Kidney epithelial cell (primary cell): ENCODE measurements around the gene TRIM2. TPM values are rescaled to one million over a fixed set of nuclear protein-coding genes. Genes with fewer than 3 reads are reported as not detected.

Experiments
- DNase-seq: peaks from one replicate; pipeline ENCODE4 v3.0.0-alpha.2; 2010; ENCODE audit warnings: low read depth
- H3K27me3 ChIP-seq: 2 replicates; pipeline ENCODE4 v1.6.0; 2011; ENCODE audit warnings: low read length; ENCODE audit not compliant: control insufficient read depth, insufficient read depth
- H3K36me3 ChIP-seq: 2 replicates; pipeline ENCODE4 v1.5.1; 2011; ENCODE audit warnings: low read length; ENCODE audit not compliant: control insufficient read depth, insufficient read depth
- H3K4me3 ChIP-seq: 2 replicates; pipeline ENCODE4 v1.5.1; 2011; ENCODE audit warnings: low read depth, mild to moderate bottlenecking, control low read depth, low read length
- CTCF ChIP-seq: IDR thresholded peaks from 2 replicates; pipeline ENCODE4 v1.5.1; 2011; ENCODE audit warnings: mild to moderate bottlenecking, moderate library complexity, low read length, control low read depth, inconsistent platforms; ENCODE audit not compliant: insufficient read depth, poor library complexity, severe bottlenecking
- total RNA-seq: library from RNA; depleted of rRNA; stranded (reverse); fragments of >200 nt; gene quantifications from 2 replicates; pipeline ENCODE4 v1.2.3, GENCODE V29; 2015

TRIM2 gene
- total RNA-seq, 1 donor from 2014 or later, result 83.2 TPM

- no peak for TF ChIP-seq CTCF
- no peaks in the 10 kb centered on the region for H3K36me3 ChIP-seq
- no peak for DNase-seq
- H3K4me3 ChIP-seq, result no peak overlapping the region
- H3K27me3 ChIP-seq, result no peaks in the 10 kb centered on the region
These were observed 53.7 kb downstream of the TRIM2 start for GRCh38 chr4:153257991-153258390.

DNA sequence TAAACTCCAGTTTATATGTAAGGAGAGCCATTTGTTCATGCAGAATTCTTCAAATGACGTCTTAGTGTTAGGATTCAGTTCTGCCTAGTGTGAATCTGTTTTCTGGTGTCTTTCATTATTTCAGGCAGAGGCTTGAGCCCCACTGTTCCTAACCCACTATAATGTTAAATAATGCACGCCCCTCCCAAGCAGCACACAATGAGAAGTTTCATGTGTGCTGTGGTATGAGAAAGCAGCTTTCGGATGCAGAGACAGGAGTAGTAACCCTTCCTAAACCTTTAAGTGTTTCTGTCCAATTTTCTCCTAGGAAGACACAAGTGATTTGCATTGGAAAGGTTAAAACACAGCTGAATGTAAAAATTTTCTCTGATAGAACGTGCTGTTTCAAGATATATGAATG lies 54.5 kb downstream of the TRIM2 start:
- H3K36me3 ChIP-seq, result no peaks in the 10 kb centered on the region
- H3K4me3 ChIP-seq, result no peak overlapping the region
- no peak for TF ChIP-seq CTCF
- no peak for DNase-seq
- H3K27me3 ChIP-seq, result no peaks in the 10 kb centered on the region

DNA sequence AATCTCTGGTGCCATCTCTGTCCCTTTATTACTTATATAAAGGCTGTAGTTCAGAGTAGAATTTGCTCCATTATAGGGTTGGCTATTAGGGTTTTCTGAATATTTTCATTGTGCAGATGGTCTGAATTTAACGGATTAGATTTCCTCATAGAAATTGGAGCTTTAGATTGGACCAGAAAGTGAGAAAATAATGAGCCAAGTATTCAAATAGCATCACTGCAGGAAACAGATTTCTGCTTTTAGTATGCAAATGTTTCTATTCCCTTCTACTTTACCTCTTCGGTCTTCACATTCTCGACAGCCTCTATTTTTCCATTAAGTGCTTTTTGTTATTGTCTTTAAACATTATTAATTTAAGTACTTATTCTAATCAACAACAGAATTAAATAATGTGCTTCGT lies 55.4 kb downstream of the TRIM2 start:
- Histone ChIP-seq H3K36me3 (no peaks in the 10 kb centered on the region), H3K27me3 (no peaks in the 10 kb centered on the region), H3K4me3 (no peak overlapping the region)
- DNase-seq, result no peak
- TF ChIP-seq CTCF, result no peak

GRCh38 chr4:153260132-153260531 lies 55.9 kb downstream of the TRIM2 start:
- no peak overlapping the region for H3K4me3 ChIP-seq
- no peaks in the 10 kb centered on the region for H3K27me3 ChIP-seq
- H3K36me3 ChIP-seq, result no peaks in the 10 kb centered on the region
- no peak for DNase-seq
- TF ChIP-seq CTCF, result no peak

- TF ChIP-seq CTCF, result no peak
- DNase-seq, result no peak
- Histone ChIP-seq H3K27me3 (no peaks in the 10 kb centered on the region), H3K4me3 (no peak overlapping the region), H3K36me3 (no peaks in the 10 kb centered on the region)
These were observed 56.5 kb downstream of the TRIM2 start for GRCh38 chr4:153260553-153261300.

- H3K4me3 ChIP-seq, result no peak overlapping the region
- no peaks in the 10 kb centered on the region for H3K27me3 ChIP-seq
- no peaks in the 10 kb centered on the region for H3K36me3 ChIP-seq
- no peak for TF ChIP-seq CTCF
- DNase-seq, result no peak
These were observed 57.2 kb downstream of the TRIM2 start for GRCh38 chr4:153261461-153261860.
